D721Med (cell line): ENCODE results near the gene STOX1.

Source experiments
- DNase-seq: peaks from one replicate; pipeline ENCODE4 v3.0.0; 2011; ENCODE audit warnings: low spot score; ENCODE audit not compliant: insufficient read length
- FAIRE-seq: peaks from 2 replicates; lab custom pipeline; 2011; peaks lifted over from hg19 to GRCh38; lab: Jason Lieb, UNC
- CTCF ChIP-seq: IDR thresholded peaks from 2 replicates; pipeline ENCODE4 v1.5.1; 2012; ENCODE audit warnings: mild to moderate bottlenecking, control low read depth; ENCODE audit not compliant: insufficient read depth; ENCODE audit errors: missing control alignments

STOX1 gene

GRCh38 chr10:68871105-68871711 is 43.9 kb downstream of the STOX1 start:
- no peak for FAIRE-seq
- TF ChIP-seq CTCF, result no peak

GRCh38 chr10:68871731-68872342 is 44.5 kb downstream of the STOX1 start:
- no peak for DNase-seq
- no peak for FAIRE-seq
- no peak for TF ChIP-seq CTCF

More at GRCh38 chr10:68871105-68871711, 43.9 kb downstream of the STOX1 start:
- DNase-seq, result no peak

GRCh38 chr10:68876246-68877138 is 49.2 kb downstream of the STOX1 start:
- DNase-seq, result no peak
- no peak for TF ChIP-seq CTCF
- FAIRE-seq, result no peak

GRCh38 chr10:68877482-68878110 is 50.3 kb downstream of the STOX1 start:
- no peak for DNase-seq
- TF ChIP-seq CTCF, result no peak
- no peak for FAIRE-seq

GRCh38 chr10:68878496-68878895 is 51.2 kb downstream of the STOX1 start:
- TF ChIP-seq CTCF, result no peak
- FAIRE-seq (no peak), DNase-seq (no peak)

GRCh38 chr10:68879628-68880027 is 52.3 kb downstream of the STOX1 start:
- FAIRE-seq (no peak), DNase-seq (no peak)
- no peak for TF ChIP-seq CTCF
